GM12878 (cell line): ENCODE measurements around the gene BCKDK.

Experiments used
- LARP7 ChIP-seq: fragments of 450-650 bp; IDR thresholded peaks from 2 replicates; pipeline ENCODE4 v1.6.1; 2017; ENCODE audit warnings: mild to moderate bottlenecking
- MYC ChIP-seq: IDR thresholded peaks from 2 replicates; pipeline ENCODE4 v1.6.1; 2011; ENCODE audit warnings: mild to moderate bottlenecking, low read length, moderate library complexity, inconsistent platforms; ENCODE audit not compliant: insufficient read depth, insufficient replicate concordance, insufficient read length, severe bottlenecking
- SP1 ChIP-seq: IDR thresholded peaks from one replicate; pipeline ENCODE4 v1.6.1; 2011; ENCODE audit warnings: low read depth, low read length
- SREBF1 ChIP-seq: IDR thresholded peaks from 2 replicates; pipeline ENCODE4 v1.6.1; 2012; ENCODE audit warnings: mild to moderate bottlenecking, low read length

DNA sequence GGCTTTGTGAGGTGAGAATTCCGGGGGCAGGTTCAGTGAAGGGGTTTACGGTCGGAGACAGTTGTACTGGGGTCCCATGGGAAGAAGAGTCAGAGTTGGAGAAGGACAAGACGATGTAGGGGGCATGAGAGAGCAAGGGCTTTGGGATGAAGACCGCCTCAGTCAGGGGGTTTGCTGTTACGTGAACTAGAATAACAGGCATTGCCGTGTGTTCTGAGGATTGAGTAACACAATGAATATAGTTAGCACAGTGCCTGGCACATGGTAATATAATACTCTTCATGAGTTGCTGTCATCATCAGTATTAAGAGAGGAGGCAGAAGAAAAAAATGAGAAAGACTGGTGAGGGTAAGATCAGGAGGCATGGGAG is 33.4 kb upstream of the BCKDK start:
- TF ChIP-seq SREBF1 (no peak), MYC (no peak), SP1 (no peak), LARP7 (no peak)
